ENCODE measurements around the gene INCENP. TPM values are rescaled to one million over a fixed set of nuclear protein-coding genes. Genes with fewer than 3 reads are reported as not detected.
"Not testable (repeated sequence)": the region's sequence is repeated elsewhere in the genome, so short reads cannot be mapped to it uniquely, and the experiment has no call there.

INCENP gene
- 10.3 TPM for total RNA-seq
- long read RNA-seq, result 0 reads

GRCh38 chr11:62123669-62124185 is at the start of gene INCENP:
Gene INCENP (plus strand): TSS chr11:62124011. CDS start chr11:62128162, 4,151 bp downstream.
- DNase-seq, result peak; percentile 98
- ATAC-seq (ENCODE audit: poor library complexity), result peak; percentile 99
- intact Hi-C loops (cut with DNase I), result no loop called here

- intact Hi-C loops (cut with DNase I), result no loop called here
- DNase-seq (no peak), ATAC-seq (ENCODE audit: poor library complexity) (no peak)
Measured at GRCh38 chr11:62075438-62075837, 48.4 kb upstream of the INCENP start.

- ATAC-seq (ENCODE audit: poor library complexity), result no peak
- intact Hi-C loops (cut with DNase I), result no loop called here
- DNase-seq, result no peak
Measured at GRCh38 chr11:62077132-62077531, 46.7 kb upstream of the INCENP start.

GRCh38 chr11:62081378-62082291 is 42.2 kb upstream of the INCENP start:
- intact Hi-C loops (cut with DNase I), result loop anchor here (2.0 to 10.0 kb wide), 3 partner anchors 134 to 287 kb away; partner anchors contain the start of genes FEN1 and TMEM258
- DNase-seq (peak; percentile 87), ATAC-seq (ENCODE audit: poor library complexity) (peak; percentile 87)

- intact Hi-C loops (cut with DNase I), result loop anchor here (2.0 to 10.0 kb wide), 3 partner anchors 135 to 287 kb away; partner anchors contain the start of genes FEN1 and TMEM258
- DNase-seq, result no peak
- ATAC-seq (ENCODE audit: poor library complexity), result no peak
Measured at GRCh38 chr11:62082292-62082657, 41.5 kb upstream of the INCENP start.

- DNase-seq; ATAC-seq (ENCODE audit: poor library complexity): not testable (repeated sequence)
- intact Hi-C loops (cut with DNase I), result loop anchor here (5.0 to 10.0 kb wide), 2 partner anchors 138 to 290 kb away; partner anchors contain the start of genes FEN1 and TMEM258
Measured at GRCh38 chr11:62084801-62085200, 39.0 kb upstream of the INCENP start.

GRCh38 chr11:62087694-62088093 is 36.1 kb upstream of the INCENP start:
- ATAC-seq (ENCODE audit: poor library complexity) (no peak), DNase-seq (no peak)
- intact Hi-C loops (cut with DNase I), result loop anchor here (10.0 kb wide), 1 partner anchor 293 kb away; the partner anchor contains the start of genes FEN1 and TMEM258

- ATAC-seq (ENCODE audit: poor library complexity), result no peak
- no peak for DNase-seq
- intact Hi-C loops (cut with DNase I), result loop anchor here (10.0 kb wide), 1 partner anchor 294 kb away; the partner anchor contains the start of genes FEN1 and TMEM258
Measured at GRCh38 chr11:62088331-62088933, 35.4 kb upstream of the INCENP start.

- intact Hi-C loops (cut with DNase I), result no loop called here
- ATAC-seq (ENCODE audit: poor library complexity) (no peak), DNase-seq (no peak)
Measured at GRCh38 chr11:62103141-62103540, 20.7 kb upstream of the INCENP start.

- intact Hi-C loops (cut with DNase I), result no loop called here
- DNase-seq, result no peak
- no peak for ATAC-seq (ENCODE audit: poor library complexity)
Measured at GRCh38 chr11:62103986-62104385, 19.8 kb upstream of the INCENP start.

GRCh38 chr11:62104816-62105653 is 18.8 kb upstream of the INCENP start:
- ATAC-seq (ENCODE audit: poor library complexity), result peak; percentile 80
- DNase-seq, result peak; percentile 43
- intact Hi-C loops (cut with DNase I), result no loop called here

GRCh38 chr11:62105667-62106191 is 18.1 kb upstream of the INCENP start:
- intact Hi-C loops (cut with DNase I), result no loop called here
- DNase-seq (no peak), ATAC-seq (ENCODE audit: poor library complexity) (no peak)

GRCh38 chr11:62108017-62108750 is 15.6 kb upstream of the INCENP start:
- ATAC-seq (ENCODE audit: poor library complexity) (peak; percentile 46), DNase-seq (no peak)
- intact Hi-C loops (cut with DNase I), result no loop called here

- DNase-seq, result no peak
- ATAC-seq (ENCODE audit: poor library complexity), result no peak
- intact Hi-C loops (cut with DNase I), result no loop called here
Measured at GRCh38 chr11:62108971-62109404, 14.8 kb upstream of the INCENP start.

- DNase-seq (no peak), ATAC-seq (ENCODE audit: poor library complexity) (no peak)
- intact Hi-C loops (cut with DNase I), result no loop called here
Measured at GRCh38 chr11:62115085-62115694, 8.6 kb upstream of the INCENP start.

GRCh38 chr11:62116451-62116850 is 7.4 kb upstream of the INCENP start:
- ATAC-seq (ENCODE audit: poor library complexity) (no peak), DNase-seq (no peak)
- intact Hi-C loops (cut with DNase I), result no loop called here

- intact Hi-C loops (cut with DNase I), result no loop called here
- ATAC-seq (ENCODE audit: poor library complexity), result no peak
Measured at GRCh38 chr11:62119569-62119968, 4.2 kb upstream of the INCENP start.

More at GRCh38 chr11:62119569-62119968, 4.2 kb upstream of the INCENP start:
- no peak for DNase-seq

All from Right ventricle myocardium superior (tissue), 1 donor.